Stimulated activated naive CD8-positive, alpha-beta T cell treated with anti-CD3 and anti-CD28 coated beads, Interleukin-15, Interleukin-2, amounts not matched to agents 100 U/mL and 50 U/mL, for 24 hours (primary cell): Measurements from ENCODE around the gene QKI.

Experiments
- ATAC-seq: fragments of 150-1000 bp; cut with Tn5 transposase; one replicate; pipeline ENCODE4 v1.10.0; 2021
- DNase-seq: peaks from one replicate; pipeline ENCODE4 v3.0.0; 2021

The QKI gene

GRCh38 chr6:163486821-163487220, 72.3 kb downstream of the QKI start:
- ATAC-seq, result no peak
- DNase-seq, result no peak

- DNase-seq (no peak), ATAC-seq (no peak)
Observed at GRCh38 chr6:163487606-163488005, 73.1 kb downstream of the QKI start.

- DNase-seq, result no peak
- no peak for ATAC-seq
Observed at GRCh38 chr6:163489584-163489983, 75.1 kb downstream of the QKI start.

GRCh38 chr6:163490826-163491577, 76.5 kb downstream of the QKI start:
- ATAC-seq (no peak), DNase-seq (no peak)

GRCh38 chr6:163491737-163492300, 77.3 kb downstream of the QKI start:
- no peak for DNase-seq

GRCh38 chr6:163494279-163494727, 79.8 kb downstream of the QKI start:
- DNase-seq (no peak), ATAC-seq (no peak)

More at GRCh38 chr6:163491737-163492300, 77.3 kb downstream of the QKI start:
- ATAC-seq, result no peak

GRCh38 chr6:163496205-163496604, 81.7 kb downstream of the QKI start:
- no peak for ATAC-seq
- DNase-seq, result no peak

GRCh38 chr6:163500105-163500504, 85.6 kb downstream of the QKI start:
- ATAC-seq (no peak), DNase-seq (no peak)

- DNase-seq (no peak), ATAC-seq (no peak)
Observed at GRCh38 chr6:163501026-163501425, 86.5 kb downstream of the QKI start.

GRCh38 chr6:163501439-163501838, 86.9 kb downstream of the QKI start:
- DNase-seq, result no peak
- no peak for ATAC-seq

GRCh38 chr6:163504984-163505640, 90.6 kb downstream of the QKI start:
- ATAC-seq (no peak), DNase-seq (no peak)

- DNase-seq (no peak), ATAC-seq (no peak)
Observed at GRCh38 chr6:163507965-163508364, 93.4 kb downstream of the QKI start.

- no peak for ATAC-seq
- DNase-seq, result no peak
Observed at GRCh38 chr6:163513003-163513402, 98.5 kb downstream of the QKI start.

GRCh38 chr6:163513570-163514166, 99.2 kb downstream of the QKI start:
- DNase-seq (no peak), ATAC-seq (no peak)

- ATAC-seq (no peak), DNase-seq (no peak)
Observed at GRCh38 chr6:163516908-163517307, 102.4 kb downstream of the QKI start.

- ATAC-seq (no peak), DNase-seq (no peak)
Observed at GRCh38 chr6:163520956-163521355, 106.4 kb downstream of the QKI start.

- DNase-seq (no peak), ATAC-seq (no peak)
Observed at GRCh38 chr6:163522033-163522432, 107.5 kb downstream of the QKI start.

- no peak for DNase-seq
- ATAC-seq, result no peak
Observed at GRCh38 chr6:163525926-163526325, 111.4 kb downstream of the QKI start.

- no peak for ATAC-seq
- no peak for DNase-seq
Observed at GRCh38 chr6:163526346-163526745, 111.8 kb downstream of the QKI start.

- DNase-seq (no peak), ATAC-seq (no peak)
Observed at GRCh38 chr6:163527291-163527690, 112.8 kb downstream of the QKI start.

GRCh38 chr6:163529605-163530004, 115.1 kb downstream of the QKI start:
- ATAC-seq, result no peak
- no peak for DNase-seq

GRCh38 chr6:163530406-163530805, 115.9 kb downstream of the QKI start:
- ATAC-seq (no peak), DNase-seq (no peak)

- ATAC-seq (no peak), DNase-seq (no peak)
Observed at GRCh38 chr6:163531122-163531521, 116.6 kb downstream of the QKI start.
